Measurements from ENCODE around the gene UBXN10. TPM values are rescaled to one million over a fixed set of nuclear protein-coding genes. Genes with fewer than 3 reads are reported as not detected.

Gene UBXN10
- polyA plus RNA-seq, 3 donors: 0.16 to 0.82 (median 0.30) TPM

DNA sequence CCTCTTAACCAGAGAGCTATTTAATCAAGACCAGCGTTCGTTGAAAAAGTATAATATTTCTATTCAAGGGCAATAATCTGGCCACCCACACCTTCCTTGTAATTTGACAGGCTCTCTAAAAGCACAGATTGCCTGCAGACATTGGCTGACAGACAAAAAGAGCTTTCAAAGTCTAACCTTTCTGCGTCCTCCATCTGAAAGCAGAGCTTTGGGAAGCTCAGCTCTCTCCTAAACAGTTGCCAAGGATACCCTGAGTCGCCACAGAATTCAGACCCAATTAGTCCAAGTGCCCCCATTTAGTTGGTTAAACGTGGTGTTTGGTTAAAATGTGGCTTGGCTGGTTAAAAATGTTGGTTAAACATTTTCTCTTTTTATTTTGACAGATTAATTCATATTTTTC, 34.1 kb downstream of the UBXN10 start:
- H2AFZ ChIP-seq (ENCODE audit: insufficient read depth, low read depth, low read length, poor library complexity, severe bottlenecking): no peak overlapping the region
- TF ChIP-seq CTCF (IDR thresholded peaks at IDR 0.05): no peak
- peaks cover 13 to 43% (median 31%) of the 10 kb centered on the region in 3 donors for H3K27me3 Mint-ChIP-seq (ENCODE audit: low read depth in 3 of 3)
- no peak for DNase-seq
- no peak overlapping the region for H3K4me2 ChIP-seq (replicated peaks; ENCODE audit: extremely low read depth, low read length, poor library complexity, severe bottlenecking)
- H3K27ac Mint-ChIP-seq: no peak overlapping the region
- no peak overlapping the region for H3K4me3 ChIP-seq (replicated peaks in 1 of 3; ENCODE audit: low read depth in 2 of 3, low read length in 3 of 3)
- no peaks in the 10 kb centered on the region for H3K36me3 ChIP-seq (replicated peaks in 1 of 2; ENCODE audit: control insufficient read depth in 1 of 2, insufficient read depth in 2 of 2, low read length in 2 of 2)
- H3K4me3 Mint-ChIP-seq: no peak overlapping the region
- peaks cover 0 to 8% (median 0%) of the 10 kb centered on the region in 7 donors for H3K9me3 Mint-ChIP-seq
- no peaks in the 10 kb centered on the region for H3K9me3 ChIP-seq (replicated peaks in 1 of 2; ENCODE audit: control insufficient read depth in 1 of 2, insufficient read depth in 1 of 2, low read length in 2 of 2)
- H4K20me1 ChIP-seq (ENCODE audit: insufficient read depth, low read length): no peaks in the 10 kb centered on the region
- H3K9ac ChIP-seq (ENCODE audit: insufficient read depth, low read length, poor library complexity, severe bottlenecking): no peak overlapping the region
- no peak overlapping the region for H3K27ac ChIP-seq (ENCODE audit: low read depth in 1 of 2, low read length in 2 of 2)
- whole genome bisulfite sequencing (ENCODE audit: insufficient coverage): 80% methylated on average over 1 of the region's 5 CpGs
- H3K36me3 Mint-ChIP-seq: no peaks in the 10 kb centered on the region
- H3K27me3 ChIP-seq (ENCODE audit: control insufficient read depth in 2 of 2, insufficient read depth in 2 of 2, low read length in 2 of 2): peaks cover 22 to 30% of the 10 kb centered on the region in 2 donors
- H3K4me1 ChIP-seq (ENCODE audit: control insufficient read depth in 1 of 2, insufficient read depth in 2 of 2, low read length in 2 of 2): peaks cover 6 to 7% of the 10 kb centered on the region in 2 donors
- intact Hi-C loops (cut with micrococcal nuclease): no loop called here
- H3K79me2 ChIP-seq (ENCODE audit: insufficient read depth, low read length): no peaks in the 10 kb centered on the region
- peaks cover 7% of the 10 kb centered on the region for H3K4me1 Mint-ChIP-seq

DNA sequence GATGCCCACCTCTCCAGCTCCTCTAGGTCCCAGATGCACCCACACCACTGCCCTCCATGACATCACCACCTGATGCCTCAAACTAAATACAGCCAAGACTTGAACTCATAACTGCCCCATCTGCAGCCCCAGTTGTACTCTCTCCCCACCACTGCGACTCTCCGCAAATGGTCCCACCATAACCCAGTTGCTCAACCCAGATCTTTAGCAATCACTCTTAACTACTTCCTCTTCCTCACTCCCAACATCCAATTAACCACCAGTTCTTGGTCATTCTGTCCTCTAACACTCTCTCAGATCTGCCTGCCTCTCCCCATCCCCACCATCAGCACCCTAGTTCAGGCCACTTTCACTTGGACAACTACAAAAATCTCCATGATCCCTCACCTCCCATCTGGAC, 37.2 kb downstream of the UBXN10 start:
- H3K9me3 Mint-ChIP-seq: peaks cover 2 to 8% (median 3%) of the 10 kb centered on the region in 7 donors
- H3K36me3 ChIP-seq (replicated peaks in 1 of 2; ENCODE audit: control insufficient read depth in 1 of 2, insufficient read depth in 2 of 2, low read length in 2 of 2): no peaks in the 10 kb centered on the region
- TF ChIP-seq CTCF (IDR thresholded peaks at IDR 0.05): no peak
- peaks cover 19 to 63% (median 37%) of the 10 kb centered on the region in 3 donors for H3K27me3 Mint-ChIP-seq (ENCODE audit: low read depth in 3 of 3)
- no peaks in the 10 kb centered on the region for H3K36me3 Mint-ChIP-seq
- H3K9ac ChIP-seq (ENCODE audit: insufficient read depth, low read length, poor library complexity, severe bottlenecking): no peak overlapping the region
- H3K4me1 Mint-ChIP-seq: peaks cover 7% of the 10 kb centered on the region
- H3K27me3 ChIP-seq (ENCODE audit: control insufficient read depth in 2 of 2, insufficient read depth in 2 of 2, low read length in 2 of 2): peaks cover 16 to 34% of the 10 kb centered on the region in 2 donors
- H3K27ac ChIP-seq (ENCODE audit: low read depth in 1 of 2, low read length in 2 of 2): no peak overlapping the region
- H3K4me1 ChIP-seq (ENCODE audit: control insufficient read depth in 1 of 2, insufficient read depth in 2 of 2, low read length in 2 of 2): peaks cover 6 to 7% of the 10 kb centered on the region in 2 donors
- H3K4me3 ChIP-seq (replicated peaks in 1 of 3; ENCODE audit: low read depth in 2 of 3, low read length in 3 of 3): no peak overlapping the region
- 10% methylated on average over 2 of the region's 2 CpGs for WGBS (ENCODE audit: insufficient coverage)
- DNase-seq: peak; percentile 4 to 21 (median 18)
- peak overlapping the region in 1 of 2 donors; percentile 62 for H3K4me3 Mint-ChIP-seq
- intact Hi-C loops (cut with micrococcal nuclease): no loop called here
- H3K27ac Mint-ChIP-seq: peak overlapping the region in 1 of 7 donors; percentile 9
- H3K4me2 ChIP-seq (replicated peaks; ENCODE audit: extremely low read depth, low read length, poor library complexity, severe bottlenecking): no peak overlapping the region
- H2AFZ ChIP-seq (ENCODE audit: insufficient read depth, low read depth, low read length, poor library complexity, severe bottlenecking): no peak overlapping the region
- H3K9me3 ChIP-seq (replicated peaks in 1 of 2; ENCODE audit: control insufficient read depth in 1 of 2, insufficient read depth in 1 of 2, low read length in 2 of 2): no peaks in the 10 kb centered on the region
- no peaks in the 10 kb centered on the region for H4K20me1 ChIP-seq (ENCODE audit: insufficient read depth, low read length)
- no peaks in the 10 kb centered on the region for H3K79me2 ChIP-seq (ENCODE audit: insufficient read depth, low read length)

Data from CD14-positive monocyte (primary cell).